ENCODE measurements around the gene RUNX3.
A peak's percentile ranks its signal among the peaks of the same experiment; 100 is the strongest.

The RUNX3 gene

GRCh38 chr1:24928689-24929397 is 1.2 kb downstream of the RUNX3 start:
- DNase-seq (ENCODE audit: low read depth), result peak; percentile 58

DNA sequence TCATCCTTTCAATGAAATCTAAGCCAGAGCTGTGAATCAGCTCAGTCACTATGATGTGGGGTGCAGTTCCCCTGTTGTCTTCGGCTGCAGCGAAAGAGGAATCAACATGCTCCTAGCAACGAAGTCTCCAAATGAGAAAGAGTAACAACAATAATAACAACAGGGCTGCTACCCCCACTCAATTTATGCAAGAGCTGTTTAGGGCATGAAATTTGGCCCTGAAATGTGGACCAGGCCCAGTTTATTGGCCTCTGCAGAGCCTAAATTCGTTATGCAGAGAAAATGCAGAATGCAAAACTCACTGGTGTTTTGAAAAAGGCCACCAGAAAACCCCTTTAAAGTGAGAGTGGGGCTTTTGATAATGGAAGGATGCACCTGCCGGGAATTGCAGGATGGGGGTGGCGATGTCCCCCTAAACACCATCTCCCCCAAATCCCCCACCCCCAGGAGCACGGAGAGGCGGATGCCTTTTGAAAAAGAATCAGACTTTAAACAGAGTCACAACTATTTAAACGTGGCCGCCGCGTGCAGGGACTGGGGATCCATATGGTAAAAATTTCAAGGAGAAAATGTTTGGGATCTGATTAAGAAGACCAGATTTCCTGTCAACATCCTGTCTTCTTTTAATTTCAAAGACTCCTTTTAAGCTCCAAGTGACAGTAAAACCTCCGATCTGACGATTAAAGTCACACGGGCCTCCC is 1.9 kb downstream of the RUNX3 start:
- no peak for DNase-seq (ENCODE audit: low read depth)

DNA sequence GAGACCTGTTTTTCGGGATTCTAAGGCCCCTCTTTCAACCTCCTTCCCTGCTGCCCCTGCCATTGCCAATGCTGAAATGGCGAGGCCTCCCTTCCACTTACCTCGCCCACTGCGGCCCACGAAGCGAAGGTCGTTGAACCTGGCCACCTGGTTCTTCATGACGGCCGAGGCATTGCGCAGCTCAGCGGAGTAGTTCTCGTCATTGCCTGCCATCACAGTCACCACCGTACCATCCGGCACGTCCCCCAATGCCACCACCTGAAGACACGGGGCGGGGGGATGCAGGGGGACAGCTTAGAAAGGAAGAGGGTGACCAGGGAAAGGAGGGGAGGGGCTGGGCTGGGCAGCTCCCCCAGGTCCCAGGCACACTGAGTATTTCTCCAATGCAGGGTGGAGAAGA is 2.6 kb downstream of the RUNX3 start:
- no peak for DNase-seq (ENCODE audit: low read depth)

DNA sequence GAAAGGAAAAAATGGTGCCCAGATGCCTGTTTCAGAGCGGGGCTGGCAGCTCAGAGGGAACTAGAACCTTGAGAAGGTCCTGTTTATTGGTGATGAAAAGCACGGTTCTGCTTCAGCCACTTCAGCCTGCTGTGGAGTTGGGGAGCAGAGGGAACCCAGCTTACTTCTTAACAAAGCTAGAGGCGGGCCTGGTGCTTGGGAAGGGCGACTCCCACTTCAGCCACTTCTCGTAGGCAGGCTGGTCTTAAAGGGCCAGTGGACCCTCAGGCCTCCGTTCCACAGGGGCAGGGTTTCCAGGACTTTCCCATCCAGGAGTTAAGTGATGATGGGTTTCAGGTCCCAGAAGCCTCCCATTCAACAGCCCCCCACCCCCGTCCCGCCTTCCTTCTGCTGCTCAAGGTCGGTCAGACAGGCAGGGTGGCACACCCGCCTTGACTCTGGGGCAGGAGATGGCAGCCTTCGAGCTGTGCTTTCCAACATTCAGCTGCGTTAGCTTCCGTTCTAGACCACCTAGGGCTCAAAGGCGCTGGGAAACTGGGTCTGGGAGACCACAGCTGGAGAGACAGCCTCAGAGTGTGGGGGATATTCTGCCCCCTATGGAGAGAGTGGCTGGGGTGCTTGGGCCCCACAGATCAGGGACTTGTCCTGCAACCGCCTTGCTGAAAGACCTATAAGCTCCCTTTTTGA is 3.4 kb downstream of the RUNX3 start:
- DNase-seq (ENCODE audit: low read depth), result no peak

DNA sequence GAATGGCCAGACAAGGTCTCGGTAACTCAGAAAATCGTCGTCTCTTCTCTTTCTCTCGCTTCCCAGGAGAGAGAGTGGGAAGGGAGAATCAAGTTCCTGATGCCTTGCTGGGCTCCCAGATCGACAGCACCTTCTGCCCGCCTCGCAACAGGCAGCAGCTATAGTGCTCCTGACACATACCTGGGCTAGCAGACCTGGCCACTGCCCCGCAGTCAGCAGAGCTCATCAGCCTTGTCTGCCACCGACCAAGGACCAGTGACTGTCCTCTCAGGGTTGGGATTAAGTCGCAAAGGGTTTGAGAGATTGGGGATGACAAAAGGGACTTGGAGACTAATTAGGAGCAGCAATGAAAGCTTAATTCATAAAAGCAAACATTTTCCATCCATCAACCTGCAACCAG is 4.1 kb downstream of the RUNX3 start:
- DNase-seq (ENCODE audit: low read depth), result no peak

DNA sequence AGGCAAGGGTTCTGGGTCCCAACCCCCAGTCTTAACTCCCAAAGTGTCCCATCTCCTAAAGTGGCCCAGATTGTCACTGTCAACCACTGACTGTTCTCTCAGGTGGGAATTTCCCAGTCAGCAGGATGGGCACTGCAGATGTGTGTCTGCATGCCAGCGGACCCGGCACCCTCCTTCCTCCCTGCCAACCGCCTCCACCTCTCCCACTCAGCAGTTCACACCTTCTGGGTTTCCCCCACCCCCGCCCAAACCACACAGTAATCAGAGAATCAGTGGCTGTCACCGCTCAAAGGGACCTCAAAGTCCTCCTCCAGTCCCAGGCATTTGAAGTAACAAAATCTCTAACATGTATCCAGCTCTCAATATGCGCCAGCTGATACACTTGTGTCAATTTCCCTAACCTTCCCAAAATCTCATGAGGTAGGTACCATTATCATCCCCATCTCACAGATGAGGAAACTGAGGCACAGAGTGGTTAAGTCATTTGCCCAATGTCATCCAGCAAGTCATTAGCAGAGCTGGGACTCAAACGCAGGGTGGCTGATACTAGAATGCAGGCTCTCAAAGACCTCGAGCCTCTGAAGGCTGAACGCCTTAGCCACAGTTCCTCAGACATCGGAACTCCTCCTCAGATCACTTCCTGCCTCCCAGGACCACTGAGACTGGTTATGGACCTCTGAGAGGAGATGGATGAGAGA is 4.8 kb downstream of the RUNX3 start:
- DNase-seq (ENCODE audit: low read depth), result peak; percentile 64

DNA sequence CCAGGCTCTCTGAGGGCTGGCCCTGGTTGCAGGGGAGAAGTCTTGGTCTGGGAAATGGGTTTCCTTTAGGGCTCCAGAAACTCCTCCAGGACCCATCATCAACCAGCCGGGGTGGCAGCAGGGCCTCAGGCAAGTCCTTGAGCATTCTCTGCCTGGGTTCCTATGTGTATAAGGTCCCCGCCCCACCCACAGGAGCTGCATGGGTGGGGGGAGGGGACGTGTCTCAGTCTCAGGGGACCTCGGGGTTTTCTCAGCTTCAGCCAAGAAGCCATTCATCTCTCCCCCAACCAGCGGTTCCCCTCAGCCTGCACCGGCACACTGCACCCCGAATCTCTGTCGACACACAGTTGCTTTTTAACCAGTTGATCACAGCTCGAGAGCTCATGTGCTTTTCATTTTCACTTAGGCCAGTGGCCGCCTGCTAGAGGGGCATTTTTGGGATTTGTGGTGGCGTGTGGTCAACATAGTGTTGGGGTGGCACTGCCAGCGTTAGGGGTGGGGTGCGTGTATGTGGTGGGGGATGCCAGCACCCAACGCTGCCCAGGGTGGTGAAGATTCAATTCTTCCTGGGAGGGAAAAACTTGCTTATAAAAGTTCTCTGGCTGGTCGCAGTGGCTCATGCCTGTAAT is 6.5 kb downstream of the RUNX3 start:
- DNase-seq (ENCODE audit: low read depth), result no peak

- DNase-seq (ENCODE audit: low read depth), result no peak
Measured at GRCh38 chr1:24921938-24922662, 8.0 kb downstream of the RUNX3 start.

DNA sequence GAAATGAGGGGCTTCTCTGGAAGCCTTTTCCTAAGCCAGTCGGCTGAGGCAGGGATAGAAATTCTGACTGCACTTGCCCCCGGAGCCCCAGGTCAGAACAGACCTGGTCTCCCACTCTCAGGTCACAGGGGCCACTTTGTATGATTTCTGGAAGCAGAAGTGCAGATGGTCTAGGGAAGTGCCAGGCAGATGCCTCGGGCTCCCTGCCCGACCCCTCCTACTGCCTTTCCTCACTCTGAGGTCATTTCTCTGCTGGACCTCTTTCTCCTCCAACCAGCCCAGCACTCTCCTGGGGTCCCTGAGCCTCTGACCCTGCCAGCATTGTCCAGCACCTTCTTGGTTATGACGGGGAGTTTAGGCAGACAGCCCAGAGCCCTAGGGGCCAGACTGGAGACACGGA is 8.7 kb downstream of the RUNX3 start:
- no peak for DNase-seq (ENCODE audit: low read depth)

DNA sequence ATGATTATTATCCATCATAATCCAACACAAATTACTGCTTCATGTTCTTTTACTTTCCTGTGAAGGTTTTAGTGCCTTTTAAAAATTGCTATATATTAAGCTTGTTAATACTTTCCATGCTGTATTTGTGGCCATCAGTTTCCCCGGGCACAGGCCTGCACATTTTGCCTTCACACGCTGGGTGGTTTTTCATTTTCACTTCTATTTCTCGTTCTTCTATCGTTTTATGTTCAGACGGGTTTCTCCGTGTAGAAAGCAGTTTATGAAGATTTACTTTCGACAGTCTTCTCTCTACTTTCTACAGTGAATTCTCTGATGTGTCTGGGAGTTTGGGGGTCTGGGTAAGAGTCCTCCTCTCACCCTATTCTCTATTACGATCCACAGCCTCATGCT is 9.5 kb downstream of the RUNX3 start:
- DNase-seq (ENCODE audit: low read depth), result no peak

DNA sequence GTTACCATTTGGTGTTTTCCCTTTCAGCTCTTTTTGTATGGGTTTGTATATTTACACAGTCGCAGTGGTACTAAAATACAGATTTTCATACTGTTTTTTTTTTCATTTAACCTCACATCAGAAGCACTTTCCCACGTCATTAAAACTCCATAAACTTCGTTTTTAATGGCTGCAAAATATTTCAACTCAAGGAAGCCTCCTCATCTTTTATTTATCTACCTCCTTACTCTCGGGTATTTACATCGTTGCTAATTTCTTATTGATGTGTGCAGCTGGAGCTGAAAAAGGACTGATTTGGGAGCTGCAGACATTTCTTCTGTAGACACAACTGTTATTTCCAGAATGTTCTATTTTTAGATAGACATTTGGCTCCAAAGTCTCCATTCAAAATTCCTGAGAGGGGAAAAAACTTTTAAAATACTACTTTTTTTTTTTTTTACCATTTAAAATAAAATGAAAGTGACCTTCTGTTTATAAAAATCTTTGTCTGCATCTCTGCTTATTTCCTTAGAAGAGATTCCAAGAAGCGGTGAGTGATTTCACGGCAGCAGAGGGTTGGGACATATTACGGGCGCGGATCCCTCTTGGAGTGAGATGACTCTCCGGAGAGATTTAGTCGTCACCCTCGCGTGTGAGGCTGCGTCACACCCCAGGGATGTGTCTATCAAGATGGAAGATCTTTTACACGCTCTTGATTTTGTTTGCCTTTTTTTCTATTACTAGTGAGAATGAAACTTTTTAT is 10.1 kb downstream of the RUNX3 start:
- DNase-seq (ENCODE audit: low read depth), result no peak

- DNase-seq (ENCODE audit: low read depth), result no peak
Measured at GRCh38 chr1:24918995-24919605, 11.0 kb downstream of the RUNX3 start.

- no peak for DNase-seq (ENCODE audit: low read depth)
Measured at GRCh38 chr1:24918370-24918769, 11.7 kb downstream of the RUNX3 start.

GRCh38 chr1:24917327-24918074 is 12.6 kb downstream of the RUNX3 start:
- DNase-seq (ENCODE audit: low read depth), result no peak

DNA sequence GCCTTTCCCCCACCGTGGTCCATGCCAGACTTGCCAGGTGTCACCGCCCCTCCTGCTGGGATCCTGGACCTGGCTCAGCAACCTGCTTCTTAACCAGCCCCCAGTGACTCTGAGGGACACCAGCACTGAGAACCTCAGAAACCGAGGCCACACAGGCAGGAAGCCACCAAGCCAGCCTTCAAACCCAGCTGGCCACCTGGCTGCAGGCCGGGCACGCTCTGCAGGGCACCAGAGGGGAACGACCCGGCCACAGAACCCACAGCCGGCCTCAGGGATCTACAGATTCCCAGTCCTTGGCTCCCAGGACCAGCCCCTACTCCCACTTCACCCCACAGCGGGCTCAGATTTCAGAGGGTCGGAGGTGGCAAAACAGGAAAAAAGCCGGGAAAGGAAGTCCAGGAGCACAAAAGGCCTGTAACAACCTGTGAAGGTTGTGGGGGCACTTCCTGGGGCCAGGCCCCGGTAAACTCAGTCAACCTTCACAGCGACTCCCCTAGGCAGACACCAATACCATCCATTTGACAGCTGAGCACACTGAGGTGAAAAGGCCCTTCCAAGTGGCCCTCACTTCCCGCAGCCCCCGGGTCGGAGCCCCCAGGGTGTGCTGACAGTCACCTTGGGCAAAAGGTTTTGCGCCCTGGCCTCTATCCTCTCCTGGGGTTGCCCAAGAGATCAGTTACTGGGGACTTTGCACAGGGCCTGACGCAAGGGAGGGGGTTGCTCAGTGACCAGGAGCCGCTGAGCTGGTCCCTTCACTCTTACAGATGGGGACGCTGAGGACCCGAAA is 14.1 kb downstream of the RUNX3 start:
- no peak for DNase-seq (ENCODE audit: low read depth)

DNA sequence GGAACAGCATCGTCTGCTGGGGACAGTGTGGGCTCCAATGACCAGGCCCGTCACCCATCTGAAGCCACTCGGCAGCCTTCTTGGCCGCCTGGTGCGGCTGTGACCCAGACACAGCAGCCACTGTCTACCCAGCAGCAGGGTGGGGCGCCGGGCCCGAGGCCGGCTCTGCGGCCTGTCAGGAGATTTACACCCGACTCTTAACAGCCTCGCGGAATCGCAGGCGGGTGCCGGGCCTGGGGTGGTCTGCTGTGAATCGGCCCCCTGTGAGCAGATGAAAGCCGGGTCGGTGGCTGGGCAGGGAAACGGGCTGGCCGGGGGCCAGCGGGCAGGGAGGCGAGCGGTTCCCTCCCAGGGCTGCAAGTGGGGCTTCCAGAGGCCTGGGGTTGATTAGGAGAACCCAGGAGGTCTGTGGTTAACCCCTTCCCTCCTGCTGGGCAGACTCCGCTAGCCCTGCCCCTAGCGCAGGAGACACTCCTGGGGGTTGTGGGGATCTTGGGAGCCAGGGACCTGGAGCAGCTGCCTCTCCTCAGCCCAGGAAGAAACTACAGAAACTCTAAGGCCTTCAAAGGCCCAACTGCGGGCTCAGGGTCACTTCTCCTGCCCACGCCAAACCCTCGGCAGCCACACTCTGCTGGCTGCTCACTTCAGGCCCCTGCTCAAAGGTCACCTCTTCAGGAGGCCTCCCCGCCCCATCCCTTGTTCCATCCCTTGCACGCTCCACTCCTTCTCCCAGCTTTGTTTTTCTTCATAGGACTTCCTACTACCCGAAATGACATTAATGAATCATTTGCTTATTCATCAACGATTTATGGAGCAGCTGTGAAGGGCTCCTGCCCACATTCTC is 15.6 kb downstream of the RUNX3 start:
- no peak for DNase-seq (ENCODE audit: low read depth)

DNA sequence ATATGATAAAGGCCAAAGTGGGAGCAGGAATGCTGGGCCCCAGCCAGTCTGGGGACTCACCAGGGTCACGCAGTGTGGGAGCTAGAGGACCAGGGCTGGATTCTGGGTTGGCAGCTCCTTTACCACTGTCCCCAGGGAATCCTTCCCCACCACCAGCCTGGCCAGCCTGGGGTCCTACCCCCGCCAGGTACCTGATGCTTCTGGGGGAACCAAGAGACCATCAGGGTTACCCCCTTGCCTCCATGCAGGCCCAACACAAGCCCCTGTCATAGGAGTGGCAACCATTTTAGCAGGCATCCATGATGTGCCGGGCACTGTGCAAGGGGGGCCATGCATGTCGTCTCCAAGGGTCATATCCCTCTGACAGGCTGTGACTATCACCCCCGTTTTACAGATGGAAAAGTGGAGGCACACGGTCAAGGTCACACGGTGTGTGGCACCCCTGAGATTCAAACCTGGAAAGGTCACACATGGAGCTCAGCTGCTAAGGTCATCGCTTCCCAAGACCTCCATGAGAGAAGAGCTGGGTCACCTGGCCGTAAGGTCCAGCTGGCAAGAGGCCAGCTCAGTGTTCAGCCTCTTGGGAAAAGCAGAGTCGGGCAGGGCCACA is 16.4 kb downstream of the RUNX3 start:
- no peak for DNase-seq (ENCODE audit: low read depth)

- no peak for DNase-seq (ENCODE audit: low read depth)
Measured at GRCh38 chr1:24913274-24913604, 16.8 kb downstream of the RUNX3 start.

Measured in stimulated activated CD8-positive, alpha-beta memory T cell treated with anti-CD3 and anti-CD28 coated beads, Interleukin-12 subunit alpha, Interleukin-12 subunit beta, amount 100 ng/mL, for 1 hour (primary cell).